GM19467 (cell line): ENCODE measurements around the gene ELP5.

Experiments used
- ATAC-seq: cut with Tn5 transposase; IDR thresholded peaks from one replicate; pipeline ENCODE4 v1.9.1; 2021; ENCODE audit warnings: mild to moderate bottlenecking, moderate library complexity; ENCODE audit not compliant: unreplicated experiment

The ELP5 gene

DNA sequence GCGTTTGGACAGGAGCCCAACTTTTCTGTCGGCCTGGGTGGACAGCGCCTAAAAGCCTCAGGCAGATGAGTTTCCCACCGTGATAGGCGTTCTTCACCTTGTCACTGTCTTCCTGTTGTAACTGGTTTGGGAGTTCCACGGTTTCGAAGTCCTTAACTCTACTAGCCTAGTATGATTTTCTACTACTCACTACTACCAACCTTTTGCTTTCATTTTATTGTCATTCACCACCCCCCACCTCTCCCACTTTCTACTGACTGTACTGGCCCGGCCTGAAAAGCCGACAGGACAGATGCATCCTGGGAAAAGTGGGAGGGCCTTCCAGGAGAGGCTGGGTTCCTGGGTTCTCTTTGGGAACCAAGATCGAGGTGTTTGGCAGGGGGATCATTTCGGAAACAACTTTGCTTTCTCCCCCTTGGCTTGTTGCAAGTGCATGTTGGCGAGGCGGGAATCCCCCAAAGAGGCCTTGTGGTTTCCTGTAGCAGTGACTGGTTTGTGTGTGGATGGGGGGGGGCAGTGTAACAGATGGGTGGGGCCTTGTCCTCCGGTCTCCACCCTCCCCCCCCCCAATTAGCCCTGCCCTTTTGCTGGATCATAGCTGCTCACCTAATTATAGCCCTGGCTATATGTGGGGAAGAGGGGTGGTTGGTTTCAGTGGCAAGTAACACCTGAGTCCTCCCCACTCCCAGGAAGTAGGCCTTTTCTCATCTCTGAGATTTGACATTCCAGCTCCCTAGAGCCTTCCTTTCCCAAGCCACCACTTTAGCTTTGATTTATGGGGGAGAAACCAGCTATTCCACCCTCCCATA lies 56.8 kb downstream of the ELP5 start:
- no peak for ATAC-seq
